Bronchial smooth muscle cell (primary cell): ENCODE results near the gene KRTAP9-1. TPM values are rescaled to one million over a fixed set of nuclear protein-coding genes. Genes with fewer than 3 reads are reported as not detected.

Experiments used
- total RNA-seq: library from RNA; depleted of rRNA; stranded (reverse); fragments of >200 nt; gene quantifications from 2 replicates; pipeline ENCODE4 v1.2.1, GENCODE V29; 2014

Gene KRTAP9-1
- total RNA-seq: not detected in 2 replicates

GRCh38 chr17:41189837-41190318 is at the start of gene KRTAP9-1:
TSS of gene KRTAP9-1 (plus strand) at chr17:41189887. CDS start at chr17:41189887, 0 bp downstream.

GRCh38 chr17:41140360-41141131 is 49.1 kb upstream of the KRTAP9-1 start, which contains the start of gene KRTAP4-6:
TSS of gene KRTAP4-6 (minus strand) at chr17:41140544. CDS start at chr17:41140487, 57 bp downstream.

GRCh38 chr17:41149652-41149985 is 40.1 kb upstream of the KRTAP9-1 start, which contains the start of gene KRTAP4-5:
TSS of gene KRTAP4-5 (minus strand) at chr17:41149825. CDS start at chr17:41149767, 58 bp downstream.

GRCh38 chr17:41160648-41161047 is 29.0 kb upstream of the KRTAP9-1 start, which contains the start of gene KRTAP4-4:
TSS of gene KRTAP4-4 (minus strand) at chr17:41160748. CDS start at chr17:41160691, 57 bp downstream.

GRCh38 chr17:41168121-41168520 is 21.6 kb upstream of the KRTAP9-1 start, which contains the start of gene KRTAP4-3:
TSS of gene KRTAP4-3 (minus strand) at chr17:41168221. CDS start at chr17:41168172, 49 bp downstream.

GRCh38 chr17:41177727-41178271 is 11.9 kb upstream of the KRTAP9-1 start, which contains the start of gene KRTAP4-2:
TSS of gene KRTAP4-2 (minus strand) at chr17:41178221. CDS start at chr17:41178164, 57 bp downstream.

GRCh38 chr17:41184480-41184961 is 5.2 kb upstream of the KRTAP9-1 start, which contains the start of gene KRTAP4-1:
TSS of gene KRTAP4-1 (minus strand) at chr17:41184911. CDS start at chr17:41184854, 57 bp downstream.

GRCh38 chr17:41226598-41227095 is 37.0 kb downstream of the KRTAP9-1 start, which contains the start of gene KRTAP9-2:
TSS of gene KRTAP9-2 (plus strand) at chr17:41226648. CDS start at chr17:41226655, 7 bp downstream.

GRCh38 chr17:41232399-41233105 is 42.9 kb downstream of the KRTAP9-1 start, which contains the start of gene KRTAP9-3:
TSS of gene KRTAP9-3 (plus strand) at chr17:41232449. CDS start at chr17:41232502, 53 bp downstream.

GRCh38 chr17:41237949-41238437 is 48.3 kb downstream of the KRTAP9-1 start, which contains the start of gene KRTAP9-8:
TSS of gene KRTAP9-8 (plus strand) at chr17:41237999. CDS start at chr17:41238052, 53 bp downstream.

Other genes with a start within 250 kb of the KRTAP9-1 start
- gene KRT39, start 222.9 kb upstream of the KRTAP9-1 start, total RNA-seq: 0.16 and 0.17 TPM in 2 replicates
- not detected in 2 replicates for gene KRT40, start 205.6 kb upstream of the KRTAP9-1 start, total RNA-seq
- not detected in 2 replicates for gene KRTAP3-3, start 195.7 kb upstream of the KRTAP9-1 start, total RNA-seq
- not detected in 2 replicates for gene KRTAP3-2, start 190.0 kb upstream of the KRTAP9-1 start, total RNA-seq
- not detected in 2 replicates for gene KRTAP3-1, start 180.8 kb upstream of the KRTAP9-1 start, total RNA-seq
- gene KRTAP1-5, start 162.7 kb upstream of the KRTAP9-1 start, total RNA-seq: not detected in 2 replicates
- not detected in 2 replicates for gene KRTAP1-4, start 159.7 kb upstream of the KRTAP9-1 start, total RNA-seq
- not detected in 2 replicates for gene KRTAP1-3, start 155.0 kb upstream of the KRTAP9-1 start, total RNA-seq
- gene KRTAP1-1, start 148.4 kb upstream of the KRTAP9-1 start, total RNA-seq: not detected in 2 replicates
- gene KRTAP2-1, start 142.6 kb upstream of the KRTAP9-1 start, total RNA-seq: not detected in 2 replicates
- not detected in 2 replicates for gene KRTAP2-2, start 134.7 kb upstream of the KRTAP9-1 start, total RNA-seq
- gene KRTAP2-3, start 129.8 kb upstream of the KRTAP9-1 start, total RNA-seq: not detected in 2 replicates
- gene KRTAP2-4, start 124.0 kb upstream of the KRTAP9-1 start, total RNA-seq: not detected in 2 replicates
- not detected in 2 replicates for gene KRTAP4-7, start 105.7 kb upstream of the KRTAP9-1 start, total RNA-seq
- not detected in 2 replicates for gene KRTAP4-8, start 91.7 kb upstream of the KRTAP9-1 start, total RNA-seq
- not detected in 2 replicates for gene KRTAP4-16, start 87.7 kb upstream of the KRTAP9-1 start, total RNA-seq
- gene KRTAP4-9, start 84.5 kb upstream of the KRTAP9-1 start, total RNA-seq: not detected in 2 replicates
- not detected in 2 replicates for gene KRTAP4-11, start 71.5 kb upstream of the KRTAP9-1 start, total RNA-seq
- not detected in 2 replicates for gene KRTAP4-12, start 65.7 kb upstream of the KRTAP9-1 start, total RNA-seq
- gene KRTAP4-6, start 49.3 kb upstream of the KRTAP9-1 start, total RNA-seq: not detected in 2 replicates
- not detected in 2 replicates for gene KRTAP4-5, start 40.1 kb upstream of the KRTAP9-1 start, total RNA-seq
- not detected in 2 replicates for gene KRTAP4-4, start 29.1 kb upstream of the KRTAP9-1 start, total RNA-seq
- not detected in 2 replicates for gene KRTAP4-3, start 21.7 kb upstream of the KRTAP9-1 start, total RNA-seq
- not detected in 2 replicates for gene KRTAP4-2, start 11.7 kb upstream of the KRTAP9-1 start, total RNA-seq
- gene KRTAP4-1, start 5.0 kb upstream of the KRTAP9-1 start, total RNA-seq: not detected in 2 replicates
- gene KRTAP9-2, start 36.8 kb downstream of the KRTAP9-1 start, total RNA-seq: not detected in 2 replicates
- not detected in 2 replicates for gene KRTAP9-3, start 42.6 kb downstream of the KRTAP9-1 start, total RNA-seq
- gene KRTAP9-8, start 48.1 kb downstream of the KRTAP9-1 start, total RNA-seq: not detected in 2 replicates
- gene KRTAP9-4, start 59.8 kb downstream of the KRTAP9-1 start, total RNA-seq: not detected in 2 replicates
- not detected in 2 replicates for gene KRTAP9-9, start 65.5 kb downstream of the KRTAP9-1 start, total RNA-seq
- gene KRTAP9-6, start 75.5 kb downstream of the KRTAP9-1 start, total RNA-seq: not detected in 2 replicates
- not detected in 2 replicates for gene KRTAP9-7, start 85.8 kb downstream of the KRTAP9-1 start, total RNA-seq
- gene KRTAP29-1, start 113.0 kb downstream of the KRTAP9-1 start, total RNA-seq: not detected in 2 replicates
- gene KRTAP16-1, start 119.4 kb downstream of the KRTAP9-1 start, total RNA-seq: not detected in 2 replicates
- not detected in 2 replicates for gene KRTAP17-1, start 125.8 kb downstream of the KRTAP9-1 start, total RNA-seq
- gene KRT33A, start 160.9 kb downstream of the KRTAP9-1 start, total RNA-seq: not detected in 2 replicates
- not detected in 2 replicates for gene KRT33B, start 179.9 kb downstream of the KRTAP9-1 start, total RNA-seq
- not detected in 2 replicates for gene KRT34, start 192.4 kb downstream of the KRTAP9-1 start, total RNA-seq
- not detected in 2 replicates for gene KRT31, start 207.7 kb downstream of the KRTAP9-1 start, total RNA-seq
- not detected in 2 replicates for gene KRT37, start 234.7 kb downstream of the KRTAP9-1 start, total RNA-seq